HG03460 (cell line): Measurements from ENCODE around the gene LRRC1.
A peak's percentile ranks its signal among the peaks of the same experiment; 100 is the strongest.
"Not testable (repeated sequence)": the region's sequence is repeated elsewhere in the genome, so short reads cannot be mapped to it uniquely, and the experiment has no call there.

Experiments
- ATAC-seq: cut with Tn5 transposase; IDR thresholded peaks from one replicate; pipeline ENCODE4 v1.9.1; 2021; ENCODE audit not compliant: unreplicated experiment

LRRC1 gene

DNA sequence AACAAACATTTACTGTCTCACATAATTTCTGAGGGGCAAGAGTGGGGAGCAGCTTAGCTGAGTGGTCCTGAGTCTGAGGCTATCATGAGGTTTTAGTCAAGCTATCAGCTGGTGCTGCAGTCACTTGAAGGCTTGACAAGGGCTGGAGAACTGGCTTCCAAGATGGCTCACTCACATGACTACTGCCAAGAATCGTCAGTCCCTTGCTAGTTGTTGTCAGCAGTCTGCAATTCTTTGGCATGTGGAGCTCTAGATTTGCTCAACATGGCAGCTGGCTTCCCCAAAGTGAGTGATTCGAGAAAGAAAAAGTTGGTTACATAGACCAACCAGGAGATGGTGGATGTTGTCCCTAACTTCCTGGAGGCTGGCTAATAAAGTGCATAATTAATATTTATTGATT is 2.8 kb upstream of the LRRC1 start:
- ATAC-seq, result no peak

DNA sequence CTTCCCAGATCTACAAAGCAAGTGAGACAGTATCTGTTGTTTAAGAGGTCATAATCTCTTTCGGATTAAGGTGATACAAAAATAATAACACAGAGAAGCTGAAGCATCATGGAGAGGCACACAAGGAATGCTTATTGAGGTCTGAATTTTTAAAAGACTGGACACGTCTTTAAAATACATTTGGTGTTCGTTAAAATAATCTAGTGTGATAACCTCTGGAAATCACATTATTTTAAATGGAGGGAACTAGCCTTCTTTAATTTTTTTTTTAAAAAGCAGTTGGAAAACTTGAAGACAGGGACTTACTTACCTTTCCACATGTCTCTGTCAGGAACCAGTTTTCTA is 1.9 kb upstream of the LRRC1 start:
- ATAC-seq, result no peak

DNA sequence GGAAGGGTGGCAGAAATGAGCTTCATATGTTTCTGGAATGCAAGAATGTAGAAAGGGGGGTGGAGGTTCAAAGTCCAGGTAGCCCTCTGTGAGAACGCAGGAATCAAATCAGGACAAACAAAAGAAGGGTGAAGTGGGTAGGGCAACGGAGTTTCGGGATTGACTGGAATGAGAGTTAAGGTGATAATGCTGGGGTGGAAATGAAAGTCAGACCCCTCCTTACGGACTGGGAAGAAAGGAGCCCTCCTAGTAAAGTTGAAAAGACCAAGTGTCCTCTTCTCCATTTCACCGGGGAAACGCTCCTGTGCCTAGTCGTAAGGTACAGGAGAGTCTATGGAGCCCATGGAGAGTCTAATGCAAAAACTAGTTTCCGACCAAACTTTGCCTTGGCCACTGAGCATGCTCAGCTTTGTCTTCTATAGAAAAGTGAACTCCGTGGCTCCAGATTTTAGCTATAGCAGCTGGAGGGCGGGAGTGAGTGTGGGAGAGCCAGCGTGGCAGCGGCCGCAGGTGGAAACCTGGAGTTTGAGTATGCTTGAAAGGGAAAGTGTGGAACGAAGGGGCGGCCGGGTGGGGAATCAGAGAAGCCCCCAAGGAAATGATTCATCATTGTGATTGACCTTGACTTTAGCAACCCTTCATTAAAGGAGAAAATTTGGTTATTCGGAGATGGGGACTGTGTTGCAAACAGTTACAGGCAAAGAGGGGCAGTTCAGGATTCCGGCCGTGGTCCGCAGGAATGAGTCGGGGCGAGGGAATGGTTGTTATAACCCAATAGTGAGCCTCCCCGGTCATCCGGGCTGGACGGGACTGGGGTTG is 1.3 kb upstream of the LRRC1 start:
- ATAC-seq, result no peak

DNA sequence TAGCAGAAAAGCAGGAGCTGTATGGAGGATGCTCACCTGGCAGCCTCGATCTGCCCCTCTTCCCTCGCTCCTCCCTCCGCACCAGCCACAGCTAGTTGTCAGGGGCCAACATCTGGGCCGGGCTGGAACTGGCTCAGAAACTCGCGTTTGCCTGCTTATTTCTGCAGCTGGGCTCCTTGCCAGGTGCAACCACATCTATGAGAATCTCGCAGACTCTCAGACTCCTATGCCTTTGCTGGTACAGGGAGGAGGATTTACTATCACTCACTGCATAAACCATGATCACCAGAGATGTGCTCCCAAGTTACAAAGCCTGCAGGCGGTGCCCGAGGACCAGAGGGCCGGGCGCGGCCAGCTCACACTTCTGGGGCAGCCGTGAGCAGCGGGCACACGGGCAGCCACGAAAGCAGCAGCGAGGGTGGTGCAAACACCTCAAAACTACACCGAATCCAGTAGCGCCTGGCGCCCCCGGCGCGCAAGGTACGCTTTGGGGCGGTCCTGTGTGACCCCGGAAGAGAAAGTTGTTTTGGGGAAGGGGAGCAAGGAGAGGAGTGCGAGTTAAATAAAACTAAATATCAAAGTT is 577 bp upstream of the LRRC1 start:
- peak; percentile 54 for ATAC-seq

DNA sequence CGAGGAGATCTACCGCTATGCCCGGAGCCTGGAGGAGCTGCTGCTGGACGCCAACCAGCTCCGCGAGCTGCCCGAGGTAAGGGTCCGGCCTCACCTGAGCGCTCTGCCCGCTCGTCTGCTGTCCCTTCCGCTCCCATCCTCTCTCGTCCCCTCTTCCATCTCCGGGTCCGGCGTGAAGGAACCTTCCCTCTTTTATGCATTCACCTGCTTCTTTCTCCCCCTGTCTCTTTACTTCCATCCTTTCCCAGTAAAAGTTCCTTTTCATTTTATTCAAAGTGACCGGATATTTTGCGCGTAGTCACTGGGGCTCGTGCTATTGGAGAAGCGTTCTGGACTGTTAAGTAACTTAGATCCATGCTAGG is 516 bp downstream of the LRRC1 start:
- ATAC-seq, result peak; percentile 24

DNA sequence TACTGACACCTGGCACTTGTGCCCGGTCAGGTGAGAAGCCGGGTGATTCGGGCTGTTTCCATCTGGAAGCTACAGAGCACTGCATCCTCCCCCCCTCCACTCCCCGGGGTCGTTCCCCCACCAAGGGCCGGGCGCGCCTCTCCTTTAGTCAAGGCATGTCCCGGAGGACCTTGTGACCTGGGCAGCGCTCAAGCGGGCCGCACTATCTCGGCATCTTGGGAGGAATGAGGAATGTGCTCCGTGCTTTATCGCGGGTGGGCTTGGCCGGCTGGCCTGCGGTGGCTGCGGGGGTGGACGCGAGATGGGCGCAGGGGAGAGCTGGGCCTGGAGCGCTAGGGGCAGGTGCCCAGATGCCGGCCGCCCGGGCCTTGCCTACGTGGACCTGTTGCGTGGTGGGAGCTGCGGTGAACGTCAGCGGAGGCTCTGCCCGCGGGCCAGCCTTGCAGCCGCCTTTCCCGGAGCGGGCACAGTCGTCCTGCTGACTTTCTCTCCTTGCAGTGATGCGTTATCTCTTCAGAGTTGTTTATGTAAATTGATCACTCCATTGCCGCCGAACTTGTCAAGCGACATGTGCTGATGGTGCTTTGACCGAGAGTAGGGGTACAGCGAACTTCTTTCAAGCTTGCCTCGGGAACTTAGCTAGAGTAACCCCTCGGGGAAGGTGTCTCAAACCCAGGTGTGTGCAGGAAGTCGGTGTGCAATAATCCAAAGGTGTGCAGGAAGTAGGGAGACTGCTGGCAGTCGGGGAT is 1.1 kb downstream of the LRRC1 start:
- no peak for ATAC-seq

DNA sequence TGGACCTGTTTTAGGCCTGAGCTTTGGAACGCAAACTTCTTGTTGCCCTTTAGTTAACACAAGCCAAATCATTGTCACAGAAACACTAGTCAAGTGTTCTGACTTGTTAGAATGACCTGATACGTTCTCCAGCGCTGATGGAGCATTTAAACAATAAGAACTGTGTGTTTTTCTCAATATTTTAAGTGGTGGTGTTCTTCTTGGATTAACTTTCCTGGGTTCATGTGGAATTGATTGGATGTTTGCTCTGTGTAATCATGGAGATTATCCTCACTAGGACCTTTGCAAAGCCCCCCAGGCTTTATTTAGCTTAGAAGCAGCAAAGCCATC is 1.6 kb downstream of the LRRC1 start:
- ATAC-seq, result no peak

DNA sequence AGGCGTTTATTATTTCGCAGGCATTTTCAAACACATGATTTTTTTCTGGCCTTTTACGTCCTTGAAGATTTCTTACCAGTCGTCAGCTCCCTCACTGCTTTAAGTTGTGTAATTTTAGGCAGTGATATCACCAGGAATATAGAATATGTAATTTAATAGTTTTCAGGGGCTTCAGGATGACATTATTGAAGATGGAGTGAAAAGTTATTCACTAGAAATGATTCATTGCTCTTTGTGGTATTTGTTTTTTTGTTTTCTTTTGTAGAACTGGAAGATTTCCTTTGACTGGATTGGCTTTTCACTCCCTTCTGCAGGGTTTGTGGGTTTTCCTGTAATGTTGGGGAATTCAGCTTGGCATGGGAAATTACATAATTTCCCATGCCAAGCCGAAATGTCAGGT is 2.0 kb downstream of the LRRC1 start:
- no peak for ATAC-seq

DNA sequence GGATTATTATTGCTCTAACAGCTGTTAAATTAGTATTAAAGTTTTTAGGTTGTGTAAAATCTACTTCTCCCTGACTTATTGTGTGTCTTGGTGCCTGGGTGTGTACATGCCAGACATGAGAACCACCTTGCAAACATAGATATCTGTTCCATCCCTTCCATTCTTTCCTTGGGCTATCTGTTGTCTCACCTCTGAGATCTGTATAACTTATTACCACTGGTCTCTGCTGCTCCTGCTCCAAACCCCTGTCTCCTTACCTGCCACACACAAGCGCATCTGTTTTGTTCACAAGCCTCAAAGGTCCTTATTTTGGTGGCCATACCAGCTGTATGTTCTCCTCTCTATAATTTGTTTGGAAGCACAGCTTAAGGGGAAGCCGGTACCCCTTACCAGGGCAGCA is 2.5 kb downstream of the LRRC1 start:
- no peak for ATAC-seq

DNA sequence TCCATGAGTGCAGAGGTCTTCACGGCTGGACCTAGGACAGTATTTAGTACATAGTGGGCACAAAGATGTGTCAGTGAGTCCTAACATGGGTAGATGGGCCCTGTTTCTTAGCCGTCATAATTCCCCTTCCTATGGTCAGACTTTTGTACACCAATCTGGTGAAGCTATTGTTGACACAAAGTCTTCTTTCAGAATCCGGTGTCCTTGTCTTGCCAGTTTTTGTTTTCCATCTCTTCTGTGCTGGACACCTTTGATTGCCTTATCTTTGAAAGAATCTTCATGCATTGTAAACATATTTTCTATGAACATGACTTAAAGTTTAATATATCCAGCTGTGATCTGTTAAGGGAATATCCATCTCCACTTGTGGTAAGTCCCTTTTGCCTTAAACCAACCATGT is 4.5 kb downstream of the LRRC1 start:
- ATAC-seq, result no peak

DNA sequence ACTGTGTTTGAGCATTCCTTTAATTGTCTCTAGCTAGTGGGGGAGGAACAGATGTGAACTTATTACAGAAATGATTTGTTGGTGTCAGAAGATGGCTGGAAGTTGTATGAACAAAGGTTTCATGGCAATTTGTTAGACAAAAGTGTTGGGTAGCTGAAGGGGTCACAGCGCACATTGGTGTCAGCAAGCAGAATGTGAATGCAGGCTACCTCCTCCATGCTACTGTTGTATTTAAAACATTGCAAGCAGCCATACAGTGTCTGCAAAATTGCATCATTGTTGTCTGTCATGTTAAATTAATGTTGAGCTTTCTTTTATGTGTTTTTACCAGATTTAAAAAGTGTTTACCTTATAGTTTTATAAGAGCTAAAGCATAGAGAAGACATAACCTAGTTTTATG is 6.2 kb downstream of the LRRC1 start:
- no peak for ATAC-seq

DNA sequence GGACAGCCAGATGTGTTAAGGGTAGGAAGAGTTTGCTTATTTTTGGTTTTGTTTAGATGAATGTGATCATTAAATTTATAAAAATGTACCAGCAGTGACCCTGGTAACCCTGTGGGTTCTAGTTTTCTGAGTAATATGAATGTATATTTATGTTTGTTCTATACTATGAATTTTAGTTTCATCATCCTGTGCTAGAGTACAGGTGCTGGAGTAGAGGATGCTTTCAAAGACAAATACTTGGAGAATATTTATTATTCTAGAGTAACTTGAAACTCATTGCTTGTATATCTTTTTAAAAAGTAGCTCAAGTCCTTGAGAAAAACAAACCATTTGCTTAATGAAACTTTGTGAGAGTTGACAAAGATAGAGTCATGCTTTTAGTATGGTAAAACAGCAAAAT is 7.8 kb downstream of the LRRC1 start:
- no peak for ATAC-seq

DNA sequence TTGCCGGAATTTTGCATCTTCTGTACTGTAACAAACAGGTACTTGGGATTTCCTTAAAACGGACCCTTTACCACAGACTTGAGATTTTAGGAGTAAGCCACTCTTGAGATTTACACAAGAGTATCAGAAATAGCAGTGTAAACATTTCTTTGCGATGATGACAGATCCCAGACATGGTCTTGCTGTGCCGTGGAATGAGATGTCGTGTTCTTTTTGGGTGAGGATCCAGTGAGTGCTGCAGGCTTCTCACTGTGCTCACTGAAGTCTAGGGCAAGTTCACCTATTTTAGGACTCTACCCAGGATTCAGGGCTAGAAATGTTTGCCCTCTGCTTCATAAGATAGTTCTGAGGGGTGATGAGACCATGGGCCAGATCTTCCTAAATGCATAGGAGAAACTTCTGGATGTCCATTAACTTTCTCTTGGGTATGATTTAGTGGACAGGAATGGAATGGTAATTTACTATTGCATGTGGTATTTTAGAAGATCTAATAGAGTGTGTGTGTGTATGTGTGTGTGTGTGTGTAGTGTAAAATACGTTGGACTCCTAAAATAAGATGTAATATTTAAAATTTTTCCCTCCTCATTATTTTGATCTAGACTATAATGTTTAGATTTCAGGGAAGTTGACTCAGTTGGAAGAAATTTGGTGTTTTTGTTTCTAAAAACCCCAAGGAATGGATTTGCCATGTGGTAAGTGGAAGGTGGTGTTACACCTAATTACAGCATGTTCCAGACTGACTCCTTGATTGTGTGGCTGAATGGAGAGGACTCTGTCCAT is 8.5 kb downstream of the LRRC1 start:
- no peak for ATAC-seq

DNA sequence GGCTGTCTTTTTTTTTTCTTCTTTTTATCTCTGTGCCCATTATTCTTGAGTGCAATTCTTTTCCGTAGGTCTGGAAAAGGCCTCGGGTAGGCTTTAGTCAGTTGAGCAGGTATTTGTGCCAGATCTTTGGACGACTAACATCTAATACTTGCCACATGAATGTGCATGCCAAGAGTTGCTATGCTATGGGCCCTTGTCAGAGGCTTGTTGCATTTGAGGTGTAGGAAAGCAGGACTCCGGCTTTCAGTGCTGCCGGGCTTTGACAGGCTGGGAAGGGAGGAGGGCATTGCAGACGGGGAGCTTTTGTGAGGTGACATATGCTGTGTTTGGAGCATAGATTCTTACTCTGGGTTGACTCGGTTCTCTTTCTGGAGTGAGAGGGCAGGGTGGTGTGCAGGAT is 10.2 kb downstream of the LRRC1 start:
- ATAC-seq, result no peak

DNA sequence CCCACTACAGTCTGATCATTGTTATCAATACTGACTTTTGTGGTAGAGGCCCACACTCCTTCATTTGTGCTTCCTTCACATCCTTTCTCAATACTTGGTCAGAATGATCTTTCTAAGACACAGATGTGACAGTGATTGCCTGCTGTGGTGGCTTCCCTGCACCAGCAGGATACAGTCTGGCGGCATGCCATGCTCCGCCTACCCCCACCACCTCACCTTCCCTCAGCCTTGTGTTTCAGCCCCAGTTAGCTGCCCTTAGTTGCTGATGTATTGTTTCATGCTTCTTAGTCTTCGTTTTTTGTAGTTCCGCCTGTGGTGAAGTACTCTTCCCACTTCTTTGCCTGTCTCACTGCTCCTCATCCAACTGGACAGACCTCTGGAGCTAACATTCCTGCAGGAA is 10.9 kb downstream of the LRRC1 start:
- ATAC-seq, result no peak

DNA sequence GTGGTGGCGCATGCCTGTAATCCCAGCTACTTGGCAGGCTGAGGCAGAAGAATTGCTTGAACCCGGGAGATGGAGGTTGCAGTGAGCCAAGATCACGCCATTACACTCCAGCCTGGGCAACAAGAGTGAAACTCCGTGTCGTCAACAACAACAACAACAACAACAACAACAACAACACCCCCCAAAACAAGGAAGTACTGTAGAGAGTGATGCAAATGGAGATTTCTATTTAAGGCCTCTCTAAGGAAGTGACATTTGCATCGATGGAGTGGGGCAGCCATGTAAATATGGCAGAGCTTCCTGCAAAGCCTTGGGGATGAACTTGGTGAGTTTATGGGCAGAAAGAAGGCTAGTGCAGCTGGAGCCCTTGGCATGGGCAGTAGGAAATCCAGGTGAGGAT is 12.8 kb downstream of the LRRC1 start:
- not testable (repeated sequence) for ATAC-seq

DNA sequence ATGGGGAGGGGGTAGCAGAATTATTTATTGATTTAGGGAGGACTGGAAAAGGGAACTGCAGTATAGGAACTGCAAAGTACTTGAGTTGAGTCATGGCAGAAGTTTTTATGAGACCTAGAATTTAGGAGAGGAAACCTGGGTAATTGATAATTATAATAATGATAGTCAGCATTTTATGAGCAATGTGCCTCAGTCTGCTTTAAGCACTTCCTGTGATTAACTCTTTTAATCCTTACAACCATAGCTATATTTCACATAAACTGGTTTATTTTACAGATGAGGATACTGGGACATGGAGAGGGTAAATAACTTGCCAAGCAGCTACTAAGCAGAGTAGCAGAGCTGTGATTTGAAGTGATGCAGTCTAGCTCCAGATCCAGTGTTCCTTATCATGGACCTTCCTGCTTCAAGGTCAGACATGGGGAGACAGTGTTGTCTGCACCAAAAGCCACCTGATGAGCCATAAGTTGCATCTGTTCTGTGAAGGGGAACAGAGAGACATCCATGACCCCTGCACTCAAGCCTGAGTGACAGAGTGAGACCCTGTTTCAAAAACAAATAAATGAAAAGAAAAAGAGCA is 13.6 kb downstream of the LRRC1 start:
- no peak for ATAC-seq

DNA sequence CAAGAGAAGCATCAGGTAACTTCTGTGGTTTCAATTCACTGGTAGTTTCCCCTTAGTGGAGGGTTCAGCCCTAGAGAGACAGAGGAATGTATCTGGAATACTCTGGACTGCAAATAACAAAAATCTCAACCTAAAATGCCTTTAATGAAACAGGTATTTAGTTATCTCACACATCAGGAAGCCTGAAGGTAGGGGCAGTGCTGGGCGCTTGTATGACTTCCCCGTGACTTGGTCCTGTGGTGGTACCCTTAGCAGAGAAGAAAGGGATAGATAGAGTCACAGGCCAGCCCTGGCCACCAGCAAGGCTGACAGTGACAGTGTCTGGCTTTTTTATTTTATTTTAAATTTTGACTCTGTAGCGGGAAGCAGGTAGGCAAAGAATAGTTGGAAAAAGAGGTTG is 14.9 kb downstream of the LRRC1 start:
- ATAC-seq, result no peak

DNA sequence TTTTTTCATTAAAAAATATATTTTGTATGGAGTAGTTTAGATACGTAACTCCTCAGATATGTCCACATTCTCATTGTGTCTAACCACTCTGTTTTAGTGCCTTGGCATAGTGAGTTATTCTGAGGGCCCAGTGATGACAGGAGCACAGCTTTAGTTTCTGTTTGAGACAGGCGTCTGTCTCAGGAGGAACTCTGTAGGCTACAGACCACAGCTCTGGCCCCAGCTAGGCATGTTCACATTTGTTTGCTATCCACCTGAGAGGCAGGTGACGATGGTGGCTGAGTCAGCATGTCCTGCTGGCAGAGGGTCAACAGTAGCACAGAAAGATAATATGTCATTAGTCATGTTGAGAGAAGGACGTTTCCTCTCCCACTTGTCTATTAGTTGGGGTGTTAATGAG is 16.3 kb downstream of the LRRC1 start:
- peak; percentile 91 for ATAC-seq

DNA sequence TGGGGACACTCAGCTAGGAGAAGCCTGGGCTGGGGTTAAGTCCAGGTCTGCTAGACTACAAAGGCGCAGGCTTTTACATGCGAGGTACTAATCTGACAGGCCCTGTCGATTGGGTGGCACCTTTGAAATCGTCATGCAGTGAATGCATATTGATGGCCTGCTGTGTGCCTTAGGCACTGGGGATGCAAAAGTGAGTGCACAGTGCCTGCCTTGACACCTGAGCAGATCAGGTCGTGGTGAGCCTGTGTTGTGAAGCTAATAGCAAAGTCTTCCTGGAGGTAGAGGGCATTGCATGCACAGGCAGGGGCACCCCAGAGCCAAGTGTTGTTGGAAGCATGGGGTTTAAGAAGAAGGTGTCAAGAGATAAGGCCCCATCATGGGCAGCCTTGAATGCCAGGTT is 16.9 kb downstream of the LRRC1 start:
- no peak for ATAC-seq

DNA sequence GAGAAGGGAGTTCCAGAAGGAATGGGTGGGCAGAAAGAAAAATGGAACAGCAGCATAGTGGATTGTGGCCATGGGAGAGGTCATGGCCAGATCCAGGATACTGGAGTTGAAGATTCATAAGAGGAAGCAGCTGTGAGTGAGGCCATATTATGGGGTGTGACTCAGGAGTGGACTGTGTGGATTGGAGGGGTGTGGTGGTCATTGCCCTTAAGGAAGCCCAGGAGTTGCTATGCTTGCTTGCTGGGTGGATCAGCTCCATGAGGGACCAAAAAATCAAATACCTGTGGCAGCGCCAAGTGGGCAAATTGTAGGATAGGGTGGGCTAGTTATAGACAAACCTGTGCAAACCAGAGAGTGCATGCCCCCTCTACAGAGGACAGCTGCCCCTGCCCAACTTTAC is 18.3 kb downstream of the LRRC1 start:
- no peak for ATAC-seq
